Placental epithelial cell (primary cell): ENCODE results near the gene HSPA9. TPM values are rescaled to one million over a fixed set of nuclear protein-coding genes. Genes with fewer than 3 reads are reported as not detected.

Experiments
- small RNA-seq: library from RNA; depleted of rRNA; stranded (forward); fragments of <200 nt; gene quantifications from one replicate; pipeline ENCODE3, GENCODE V24; 2012
- total RNA-seq: library from RNA; depleted of rRNA; stranded (reverse); fragments of >200 nt; gene quantifications from 2 replicates; pipeline ENCODE4 v1.2.3, GENCODE V29; 2012

HSPA9 gene
- 143 and 225 TPM in 2 replicates for total RNA-seq

DNA sequence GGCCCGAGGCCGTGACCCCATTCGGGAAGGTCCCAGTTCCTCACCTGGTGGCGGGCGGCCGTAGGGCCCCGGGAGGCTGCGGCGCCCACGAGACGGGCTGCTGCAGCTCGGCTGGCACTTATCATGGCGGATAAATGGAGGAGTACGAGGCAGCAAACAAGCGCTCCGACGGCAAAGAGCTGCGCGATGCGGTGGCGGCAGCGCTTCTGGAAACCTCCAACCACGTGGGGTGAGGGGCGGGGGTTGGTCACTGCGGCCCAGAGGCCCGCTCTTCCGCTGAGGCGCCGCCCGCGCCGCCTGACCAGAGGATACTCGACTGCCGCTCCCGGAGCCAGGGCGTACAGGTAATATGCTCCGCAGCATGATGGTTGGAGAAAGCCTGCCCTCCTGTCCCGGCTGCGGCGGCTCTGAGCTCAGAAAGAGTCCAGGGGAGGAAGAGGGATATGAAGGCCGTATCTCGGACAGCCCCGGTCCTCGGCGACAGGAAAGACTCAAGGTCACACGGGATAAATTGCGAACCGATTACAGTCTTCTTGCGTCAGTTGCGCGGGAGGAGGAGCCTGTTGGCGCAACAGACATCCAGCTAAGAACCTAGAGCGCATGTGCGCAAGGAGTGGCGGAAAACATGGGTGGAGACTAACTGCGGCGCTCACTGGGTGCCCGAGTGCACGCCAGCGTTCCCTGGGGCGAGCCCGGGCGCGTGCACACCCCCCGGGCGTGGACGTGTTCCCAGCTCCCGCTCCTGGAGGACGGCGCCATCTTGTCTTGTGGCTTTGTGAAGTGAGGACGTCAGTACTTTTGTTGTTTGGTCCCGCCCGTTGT lies at the start of gene HSPA9:
Gene HSPA9 (minus strand): TSS at position 208 of the 822 bp plus-strand sequence. CDS start 83 bp downstream, at position 125.

DNA sequence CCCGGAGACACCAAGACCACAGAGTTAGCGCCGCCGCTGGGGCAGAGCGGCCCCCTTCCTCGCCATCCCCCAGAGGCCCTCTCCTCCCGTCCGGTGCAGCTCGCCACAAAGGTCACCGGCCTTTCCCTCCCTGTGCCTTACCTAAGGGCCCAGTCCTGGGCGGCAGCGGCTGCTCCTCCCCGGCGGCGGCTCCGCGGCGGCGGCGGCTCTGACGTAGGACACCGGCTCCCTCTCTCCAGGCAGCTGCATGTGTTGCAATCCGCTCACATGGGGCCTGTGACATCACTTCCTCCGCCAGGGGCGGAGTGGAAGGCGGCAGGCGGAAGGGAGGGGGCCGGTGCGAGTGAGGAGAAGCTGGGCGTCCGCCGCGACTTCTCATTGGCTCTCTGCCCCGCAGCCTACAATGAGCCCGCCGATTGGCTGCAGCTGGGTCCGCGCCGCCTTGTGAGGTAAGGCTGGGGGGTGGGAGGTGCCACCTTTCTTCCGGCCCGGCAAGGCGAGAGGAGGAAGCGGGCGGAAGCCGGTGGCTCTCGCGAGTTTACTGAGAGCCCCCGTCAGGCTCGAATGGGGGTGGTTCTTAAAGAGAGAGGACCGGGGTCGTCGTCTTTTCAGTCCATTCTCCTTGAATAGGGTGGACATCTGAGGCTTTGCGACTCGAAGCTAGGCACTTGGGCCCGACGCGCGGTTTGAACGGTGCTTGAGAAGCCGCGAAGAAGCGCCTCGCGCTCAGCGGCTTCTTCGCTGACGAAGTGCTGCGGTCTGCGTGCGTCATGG lies 32.1 kb downstream of the HSPA9 start, which contains the start of gene ETF1:
Gene ETF1 (minus strand): TSS at position 281 of the 774 bp plus-strand sequence. CDS start 318 bp downstream, outside the sequence.

Small RNAs within 50 kb of the gene (small RNA-seq; reads per million reads assigned to genes)
- gene RF00154 (4.8 reads per million, percentile 91 among the genes with 10 or more reads in this experiment), gene RF01210 (0.14 reads per million), gene SNORD63 (616 reads per million, percentile 99 among the genes with 10 or more reads in this experiment)

Other genes with a start within 250 kb of the HSPA9 start
- gene CDC25C, start 243.6 kb downstream of the HSPA9 start, total RNA-seq, result 2.4 and 4.1 TPM in 2 replicates
- gene FAM53C, start 237.1 kb downstream of the HSPA9 start, total RNA-seq, result 38.6 and 42.0 TPM in 2 replicates
- gene KDM3B, start 222.7 kb downstream of the HSPA9 start, total RNA-seq, result 65.1 and 75.0 TPM in 2 replicates
- gene REEP2, start 136.3 kb downstream of the HSPA9 start, total RNA-seq, result 0.11 and 0.79 TPM in 2 replicates
- gene EGR1, start 109.9 kb downstream of the HSPA9 start, total RNA-seq, result 11.4 and 17.3 TPM in 2 replicates
- gene ETF1, start 32.2 kb downstream of the HSPA9 start, total RNA-seq, result 51.4 and 94.9 TPM in 2 replicates
- gene CTNNA1, start 178.0 kb upstream of the HSPA9 start, total RNA-seq, result 369 and 434 TPM in 2 replicates